AG09319 (cell line): ENCODE measurements around the gene SLC39A9.
A peak's percentile ranks its signal among the peaks of the same experiment; 100 is the strongest.
"Not testable (repeated sequence)": the region's sequence is repeated elsewhere in the genome, so short reads cannot be mapped to it uniquely, and the experiment has no call there.

Experiments used
- DNase-seq: peaks from one replicate; pipeline ENCODE4 v3.0.0-alpha.2; 2010; ENCODE audit warnings: low read depth; ENCODE audit errors: extremely low read depth
- TF ChIP-seq, protein P1 (sequence below): IDR thresholded peaks from 2 replicates; pipeline ENCODE4 v1.5.1; 2011; ENCODE audit warnings: low read depth, mild to moderate bottlenecking, inconsistent platforms, low read length, moderate library complexity

SLC39A9 gene

DNA sequence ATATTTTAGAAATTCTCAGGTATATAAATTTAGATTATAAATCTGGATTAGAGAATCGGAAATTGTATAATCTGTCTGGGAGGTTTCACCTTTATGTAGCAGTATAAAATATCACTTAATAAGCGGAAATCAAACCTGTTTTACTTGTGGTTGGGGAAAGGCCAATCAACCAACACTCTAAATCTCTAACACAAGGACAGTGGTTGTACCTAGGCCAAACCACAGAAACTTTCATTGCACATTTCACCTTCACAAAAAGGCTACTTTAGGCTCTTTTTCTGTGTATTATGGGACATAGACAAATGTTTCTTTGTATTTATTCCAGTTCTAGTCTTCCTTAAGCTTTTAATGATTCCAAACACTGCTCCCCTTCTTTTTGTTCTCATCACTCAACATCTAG, 20.2 kb upstream of the SLC39A9 start:
- no peak for DNase-seq
- TF ChIP-seq, protein P1, sequence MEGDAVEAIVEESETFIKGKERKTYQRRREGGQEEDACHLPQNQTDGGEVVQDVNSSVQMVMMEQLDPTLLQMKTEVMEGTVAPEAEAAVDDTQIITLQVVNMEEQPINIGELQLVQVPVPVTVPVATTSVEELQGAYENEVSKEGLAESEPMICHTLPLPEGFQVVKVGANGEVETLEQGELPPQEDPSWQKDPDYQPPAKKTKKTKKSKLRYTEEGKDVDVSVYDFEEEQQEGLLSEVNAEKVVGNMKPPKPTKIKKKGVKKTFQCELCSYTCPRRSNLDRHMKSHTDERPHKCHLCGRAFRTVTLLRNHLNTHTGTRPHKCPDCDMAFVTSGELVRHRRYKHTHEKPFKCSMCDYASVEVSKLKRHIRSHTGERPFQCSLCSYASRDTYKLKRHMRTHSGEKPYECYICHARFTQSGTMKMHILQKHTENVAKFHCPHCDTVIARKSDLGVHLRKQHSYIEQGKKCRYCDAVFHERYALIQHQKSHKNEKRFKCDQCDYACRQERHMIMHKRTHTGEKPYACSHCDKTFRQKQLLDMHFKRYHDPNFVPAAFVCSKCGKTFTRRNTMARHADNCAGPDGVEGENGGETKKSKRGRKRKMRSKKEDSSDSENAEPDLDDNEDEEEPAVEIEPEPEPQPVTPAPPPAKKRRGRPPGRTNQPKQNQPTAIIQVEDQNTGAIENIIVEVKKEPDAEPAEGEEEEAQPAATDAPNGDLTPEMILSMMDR, result no peak

DNA sequence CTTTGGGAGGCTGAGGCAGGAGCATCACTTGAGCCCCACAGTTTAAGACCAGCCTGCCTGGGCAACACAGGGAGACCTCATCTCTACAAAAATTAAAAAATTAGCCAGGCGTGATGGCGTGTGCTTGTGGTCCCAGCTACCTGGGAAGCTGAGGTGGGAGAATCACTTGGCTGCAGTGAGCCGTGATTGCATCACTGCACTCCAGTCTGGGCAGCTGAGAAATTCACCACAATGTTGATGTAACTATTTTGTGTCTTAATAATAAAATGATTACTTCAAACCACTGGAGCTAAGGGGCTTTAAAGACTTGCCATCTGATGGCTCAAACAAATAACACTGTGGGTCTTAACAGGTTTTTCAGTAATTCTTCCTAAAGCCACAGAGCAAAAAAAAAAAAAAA, 11.2 kb upstream of the SLC39A9 start:
- TF ChIP-seq, protein P1, result no peak
- no peak for DNase-seq

DNA sequence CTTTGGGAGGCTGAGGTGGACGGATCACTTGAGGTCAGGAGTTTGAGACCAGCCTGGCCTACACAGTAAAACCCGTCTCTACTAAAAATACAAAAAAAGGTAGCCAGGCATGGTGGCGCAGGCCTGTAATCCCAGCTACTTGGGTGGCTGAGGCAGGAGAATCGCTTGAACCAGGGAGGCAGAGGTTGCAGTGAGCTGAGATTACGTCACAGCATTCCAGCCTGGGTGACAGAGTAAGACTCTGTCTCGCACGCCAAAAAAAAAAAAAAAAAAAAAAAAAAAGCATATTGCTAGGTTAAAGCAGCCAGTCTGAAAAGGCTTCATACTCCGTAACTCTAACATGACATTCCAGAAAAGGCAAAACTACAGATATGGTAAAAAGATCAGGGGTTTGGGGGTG, 7.1 kb upstream of the SLC39A9 start:
- DNase-seq, result not testable (repeated sequence)

DNA sequence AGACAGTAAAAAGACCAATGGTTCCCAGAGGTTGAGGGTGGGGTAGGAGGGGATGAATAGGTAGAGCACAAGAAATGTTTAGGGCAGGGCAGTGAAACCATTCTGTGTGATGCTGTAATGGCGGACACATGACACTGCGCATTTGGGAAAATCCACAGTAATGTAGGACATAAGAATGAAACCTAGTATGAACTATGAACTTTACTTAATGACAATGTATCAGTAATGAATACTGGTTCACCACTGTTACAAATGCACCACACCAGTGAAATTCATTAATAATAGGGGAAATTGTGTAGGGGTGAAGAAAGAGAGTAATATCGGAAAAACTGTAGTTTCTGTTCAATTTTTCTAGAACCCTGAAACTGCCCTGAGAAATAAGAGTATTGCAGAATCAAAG, 6.0 kb upstream of the SLC39A9 start:
- no peak for DNase-seq
- TF ChIP-seq, protein P1, result no peak

GRCh38 chr14:69395929-69396328, 2.6 kb upstream of the SLC39A9 start:
- TF ChIP-seq, protein P1, result no peak

GRCh38 chr14:69398818-69399210, 322 bp downstream of the SLC39A9 start:
- TF ChIP-seq, protein P1, result no peak
- no peak for DNase-seq

More at GRCh38 chr14:69395929-69396328, 2.6 kb upstream of the SLC39A9 start:
- DNase-seq, result peak; percentile 32

- TF ChIP-seq, protein P1, result no peak
- no peak for DNase-seq
These were observed 1.3 kb downstream of the SLC39A9 start for GRCh38 chr14:69399750-69400149.

- TF ChIP-seq, protein P1, result no peak
- DNase-seq, result no peak
These were observed 1.7 kb downstream of the SLC39A9 start for GRCh38 chr14:69400154-69400553.
